ENCODE measurements around the gene MTA1. TPM values are rescaled to one million over a fixed set of nuclear protein-coding genes. Genes with fewer than 3 reads are reported as not detected.

Gene MTA1
- total RNA-seq, 4 donors from 2014 or later, result 62.9 to 218 (median 108) TPM

DNA sequence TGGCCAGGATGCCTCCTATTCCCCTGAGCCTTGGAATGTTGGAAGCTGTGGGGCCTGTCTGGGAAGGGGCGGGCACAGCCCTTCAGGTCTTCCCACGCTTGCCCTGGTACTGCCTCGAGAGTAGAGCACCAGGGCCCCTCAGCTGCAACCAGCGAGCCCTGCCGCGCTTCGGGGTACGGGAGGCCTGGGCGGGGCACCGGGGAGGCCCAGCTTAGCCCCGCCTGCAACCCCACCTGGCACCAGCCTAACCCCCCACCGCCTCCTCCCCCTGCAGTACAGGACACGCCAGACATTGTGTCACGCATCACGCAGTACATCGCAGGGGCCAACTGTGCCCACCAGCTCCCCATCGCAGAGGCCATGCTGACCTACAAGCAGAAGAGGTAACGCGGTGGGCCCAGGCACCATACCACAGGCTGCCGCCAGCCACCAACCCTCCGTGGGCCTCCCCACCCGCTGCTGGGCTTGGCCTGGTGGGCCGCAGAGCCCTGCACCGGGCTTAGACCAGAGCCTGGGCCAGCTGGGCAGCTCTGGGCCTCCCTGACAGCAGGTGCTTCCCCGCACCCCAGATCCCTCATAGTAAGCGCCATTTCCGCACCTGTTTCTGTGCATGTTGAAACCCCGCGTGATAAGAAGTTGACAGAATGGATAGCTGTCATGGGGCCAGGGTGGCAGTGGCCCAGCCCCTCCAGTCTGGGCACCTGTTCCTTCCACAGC lies 34.9 kb upstream of the MTA1 start:
- Histone ChIP-seq H3K9me3 (no peaks in the 10 kb centered on the region), H3K4me1 (no peaks in the 10 kb centered on the region), H3K4me3 (no peak overlapping the region), H3K27me3 (no peaks in the 10 kb centered on the region), H3K36me3 (no peaks in the 10 kb centered on the region), H3K27ac (no peak overlapping the region)
- intact Hi-C loops (cut with DNase I; ENCODE audit: low total_unique reads), result no loop called here
- peak in 1 of 2 donors; percentile 16 for DNase-seq
- TF ChIP-seq POLR2A (IDR thresholded peaks at IDR 0.05), result no peak
- TF ChIP-seq, protein P1, sequence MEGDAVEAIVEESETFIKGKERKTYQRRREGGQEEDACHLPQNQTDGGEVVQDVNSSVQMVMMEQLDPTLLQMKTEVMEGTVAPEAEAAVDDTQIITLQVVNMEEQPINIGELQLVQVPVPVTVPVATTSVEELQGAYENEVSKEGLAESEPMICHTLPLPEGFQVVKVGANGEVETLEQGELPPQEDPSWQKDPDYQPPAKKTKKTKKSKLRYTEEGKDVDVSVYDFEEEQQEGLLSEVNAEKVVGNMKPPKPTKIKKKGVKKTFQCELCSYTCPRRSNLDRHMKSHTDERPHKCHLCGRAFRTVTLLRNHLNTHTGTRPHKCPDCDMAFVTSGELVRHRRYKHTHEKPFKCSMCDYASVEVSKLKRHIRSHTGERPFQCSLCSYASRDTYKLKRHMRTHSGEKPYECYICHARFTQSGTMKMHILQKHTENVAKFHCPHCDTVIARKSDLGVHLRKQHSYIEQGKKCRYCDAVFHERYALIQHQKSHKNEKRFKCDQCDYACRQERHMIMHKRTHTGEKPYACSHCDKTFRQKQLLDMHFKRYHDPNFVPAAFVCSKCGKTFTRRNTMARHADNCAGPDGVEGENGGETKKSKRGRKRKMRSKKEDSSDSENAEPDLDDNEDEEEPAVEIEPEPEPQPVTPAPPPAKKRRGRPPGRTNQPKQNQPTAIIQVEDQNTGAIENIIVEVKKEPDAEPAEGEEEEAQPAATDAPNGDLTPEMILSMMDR (IDR thresholded peaks at IDR 0.05), result no peak

DNA sequence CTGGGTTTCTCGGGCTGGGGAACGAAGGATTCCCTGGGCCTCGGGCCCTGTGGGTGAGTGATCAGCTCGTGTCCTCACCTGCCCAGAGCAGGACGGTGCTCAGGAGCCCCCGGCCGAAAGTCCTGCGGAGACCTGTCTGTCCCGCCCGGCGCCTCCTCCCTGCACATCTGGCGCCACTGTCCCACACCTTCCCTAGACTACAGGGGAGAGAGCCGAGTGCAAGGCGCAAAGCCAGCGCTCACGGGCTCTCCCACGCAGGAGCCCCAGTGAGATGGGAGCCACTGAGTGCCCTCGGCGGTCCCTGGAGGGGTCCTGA lies 34.3 kb upstream of the MTA1 start:
- intact Hi-C loops (cut with DNase I; ENCODE audit: low total_unique reads), result no loop called here
- Histone ChIP-seq H3K36me3 (no peaks in the 10 kb centered on the region), H3K9me3 (no peaks in the 10 kb centered on the region), H3K4me3 (no peak overlapping the region), H3K4me1 (no peaks in the 10 kb centered on the region), H3K27ac (no peak overlapping the region), H3K27me3 (no peaks in the 10 kb centered on the region)
- no peak for DNase-seq
- TF ChIP-seq, protein P1 (IDR thresholded peaks at IDR 0.05), result no peak
- TF ChIP-seq POLR2A (IDR thresholded peaks at IDR 0.05), result no peak

DNA sequence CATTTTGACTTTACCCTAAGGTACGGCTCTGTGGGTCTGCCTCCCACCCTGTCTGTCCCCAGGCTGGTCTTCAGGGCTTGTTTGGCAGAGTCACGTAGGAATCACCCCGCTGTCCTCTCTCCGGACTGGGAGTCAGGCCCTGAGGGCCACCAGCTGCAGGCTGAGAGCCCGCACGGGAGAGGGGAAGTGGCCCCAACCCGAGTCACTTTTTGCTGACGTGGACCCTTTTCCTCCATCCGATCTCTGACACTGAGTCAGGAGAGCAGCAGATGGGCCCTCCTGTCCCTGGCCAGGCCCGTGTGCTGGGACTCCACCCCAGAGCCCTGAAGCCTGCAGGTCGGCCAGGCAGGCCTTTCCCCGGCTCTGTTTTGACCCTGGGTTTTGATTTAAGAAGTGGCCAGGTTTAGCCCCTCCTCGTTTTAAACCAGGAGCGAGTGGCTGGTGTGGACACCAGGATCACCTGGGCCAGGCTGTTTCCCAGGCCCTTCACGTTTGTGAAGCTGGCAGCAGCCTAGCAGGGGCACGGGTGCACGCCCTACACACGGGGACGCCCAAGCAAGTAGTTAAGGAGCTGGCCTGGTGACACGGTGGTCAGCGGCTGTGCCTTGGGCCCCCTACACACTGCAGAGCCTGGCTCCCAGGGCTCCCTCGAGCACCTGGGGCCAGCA lies 33.8 kb upstream of the MTA1 start:
- no peak for DNase-seq
- Histone ChIP-seq H3K27ac (no peak overlapping the region), H3K9me3 (no peaks in the 10 kb centered on the region), H3K4me1 (no peaks in the 10 kb centered on the region), H3K27me3 (no peaks in the 10 kb centered on the region), H3K4me3 (no peak overlapping the region), H3K36me3 (no peaks in the 10 kb centered on the region)
- intact Hi-C loops (cut with DNase I; ENCODE audit: low total_unique reads), result no loop called here
- TF ChIP-seq, protein P1 (IDR thresholded peaks at IDR 0.05), result no peak
- TF ChIP-seq POLR2A (IDR thresholded peaks at IDR 0.05), result no peak

DNA sequence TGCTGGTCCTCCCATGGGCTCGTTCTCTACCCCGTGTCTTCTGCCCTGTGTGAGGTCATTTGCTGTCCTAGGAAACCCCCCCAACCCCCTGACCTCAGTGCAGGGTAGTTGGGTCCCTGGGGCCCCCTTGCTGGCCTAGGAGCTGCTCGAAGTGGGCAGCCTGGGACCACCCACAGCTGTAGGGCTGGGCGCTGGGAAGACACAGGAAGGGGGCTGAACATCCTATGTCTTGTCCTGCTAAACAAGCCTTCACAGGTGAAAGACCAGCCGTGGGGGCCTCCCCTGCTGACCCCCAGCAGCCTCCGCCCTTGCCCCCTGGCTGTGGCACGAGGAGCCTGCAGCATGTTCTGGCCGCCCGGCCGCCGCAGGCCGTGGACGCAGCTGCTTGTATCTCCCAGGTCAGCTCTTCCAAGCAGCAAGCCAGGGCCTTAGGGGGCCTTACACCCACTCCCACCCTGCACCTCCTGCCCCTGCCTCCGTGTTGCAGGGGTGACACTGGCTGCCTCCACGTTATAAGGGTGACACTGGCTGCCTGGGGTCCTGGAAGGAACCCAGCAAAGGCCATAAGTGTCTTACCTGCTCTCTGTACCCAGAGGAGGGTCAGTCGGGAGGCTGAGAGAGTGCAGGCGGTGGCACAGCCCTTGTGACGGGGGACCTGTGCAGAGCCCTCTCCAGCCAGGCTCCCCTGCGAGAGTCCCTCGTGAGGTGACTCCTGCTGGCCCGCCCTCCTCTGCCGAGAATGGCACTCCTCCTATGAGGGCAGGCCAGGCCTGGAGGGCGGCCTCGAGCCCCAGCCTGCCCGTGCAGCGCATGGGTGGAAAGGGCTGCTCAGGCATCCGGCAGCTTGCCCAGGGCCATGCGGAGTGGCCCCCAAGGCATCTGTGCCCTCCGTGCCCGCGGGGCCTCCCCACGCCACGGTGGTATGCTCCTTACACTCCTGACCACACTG lies 32.8 kb upstream of the MTA1 start:
- intact Hi-C loops (cut with DNase I; ENCODE audit: low total_unique reads), result no loop called here
- Histone ChIP-seq H3K4me1 (no peaks in the 10 kb centered on the region), H3K27me3 (no peaks in the 10 kb centered on the region), H3K9me3 (no peaks in the 10 kb centered on the region), H3K27ac (no peak overlapping the region), H3K4me3 (no peak overlapping the region), H3K36me3 (no peaks in the 10 kb centered on the region)
- no peak for DNase-seq
- TF ChIP-seq, protein P1 (IDR thresholded peaks at IDR 0.05), result no peak
- no peak for TF ChIP-seq POLR2A (IDR thresholded peaks at IDR 0.05)

Data from uterus (tissue), 4 donors.